GM10266 (cell line): Measurements from ENCODE around the gene PLAAT3.
"Not testable (repeated sequence)": the region's sequence is repeated elsewhere in the genome, so short reads cannot be mapped to it uniquely, and the experiment has no call there.

ENCODE experiments used
- DNase-seq: peaks from one replicate; pipeline ENCODE4 v3.0.0; 2012; ENCODE audit errors: extremely low spot score
- TF ChIP-seq, protein P1 (sequence below): IDR thresholded peaks from 2 replicates; pipeline ENCODE4 v1.5.1; 2012; ENCODE audit warnings: mild to moderate bottlenecking, low read depth; ENCODE audit not compliant: control insufficient read depth, insufficient read depth; ENCODE audit errors: missing control alignments

Gene PLAAT3

DNA sequence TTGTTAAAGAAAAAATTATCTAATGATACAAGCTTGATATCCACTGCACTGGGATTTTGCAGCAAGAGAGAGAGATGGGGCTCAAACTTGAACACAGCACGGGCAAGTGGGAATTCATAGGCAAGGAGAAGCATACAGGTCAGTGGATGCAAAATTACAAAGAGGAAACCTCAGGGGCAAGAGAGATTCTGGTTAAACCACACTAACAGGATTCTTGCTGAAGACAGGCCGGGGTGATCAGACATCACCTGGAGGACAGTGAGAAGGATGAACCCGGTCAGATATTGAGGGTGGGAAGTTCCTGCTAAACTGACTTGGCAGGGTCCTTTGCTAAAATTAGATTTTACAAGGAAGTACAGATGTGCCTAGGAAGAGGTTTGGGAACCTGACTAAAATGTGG is 80.2 kb downstream of the PLAAT3 start:
- TF ChIP-seq, protein P1, sequence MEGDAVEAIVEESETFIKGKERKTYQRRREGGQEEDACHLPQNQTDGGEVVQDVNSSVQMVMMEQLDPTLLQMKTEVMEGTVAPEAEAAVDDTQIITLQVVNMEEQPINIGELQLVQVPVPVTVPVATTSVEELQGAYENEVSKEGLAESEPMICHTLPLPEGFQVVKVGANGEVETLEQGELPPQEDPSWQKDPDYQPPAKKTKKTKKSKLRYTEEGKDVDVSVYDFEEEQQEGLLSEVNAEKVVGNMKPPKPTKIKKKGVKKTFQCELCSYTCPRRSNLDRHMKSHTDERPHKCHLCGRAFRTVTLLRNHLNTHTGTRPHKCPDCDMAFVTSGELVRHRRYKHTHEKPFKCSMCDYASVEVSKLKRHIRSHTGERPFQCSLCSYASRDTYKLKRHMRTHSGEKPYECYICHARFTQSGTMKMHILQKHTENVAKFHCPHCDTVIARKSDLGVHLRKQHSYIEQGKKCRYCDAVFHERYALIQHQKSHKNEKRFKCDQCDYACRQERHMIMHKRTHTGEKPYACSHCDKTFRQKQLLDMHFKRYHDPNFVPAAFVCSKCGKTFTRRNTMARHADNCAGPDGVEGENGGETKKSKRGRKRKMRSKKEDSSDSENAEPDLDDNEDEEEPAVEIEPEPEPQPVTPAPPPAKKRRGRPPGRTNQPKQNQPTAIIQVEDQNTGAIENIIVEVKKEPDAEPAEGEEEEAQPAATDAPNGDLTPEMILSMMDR = no peak
- no peak for DNase-seq

- DNase-seq = no peak
- TF ChIP-seq, protein P1 = no peak
These were observed 81.3 kb downstream of the PLAAT3 start for GRCh38 chr11:63532799-63533475.

- DNase-seq = no peak
- TF ChIP-seq, protein P1 = no peak
These were observed 82.1 kb downstream of the PLAAT3 start for GRCh38 chr11:63532117-63532516.

- not testable (repeated sequence) for DNase-seq
These were observed 83.0 kb downstream of the PLAAT3 start for GRCh38 chr11:63531074-63531792.

GRCh38 chr11:63530021-63530420 is 84.2 kb downstream of the PLAAT3 start:
- no peak for DNase-seq
- TF ChIP-seq, protein P1 = no peak

- DNase-seq = not testable (repeated sequence)
These were observed 84.9 kb downstream of the PLAAT3 start for GRCh38 chr11:63529373-63529772.

GRCh38 chr11:63528729-63529278 is 85.4 kb downstream of the PLAAT3 start:
- not testable (repeated sequence) for DNase-seq

GRCh38 chr11:63528156-63528555 is 86.1 kb downstream of the PLAAT3 start:
- not testable (repeated sequence) for DNase-seq

GRCh38 chr11:63527667-63528066 is 86.6 kb downstream of the PLAAT3 start:
- no peak for DNase-seq
- TF ChIP-seq, protein P1 = no peak
